Hypothalamus (tissue), 51 donors: ENCODE results near the gene GNG4.
A peak's percentile ranks its signal among the peaks of the same experiment; 100 is the strongest.
"Not testable (repeated sequence)": the region's sequence is repeated elsewhere in the genome, so short reads cannot be mapped to it uniquely, and the experiment has no call there.

Experiments used
- DNase-seq, 51 donors: peaks; one replicate each; lab custom pipeline; 2025; lab: John Stamatoyannopoulos, UW

The GNG4 gene

GRCh38 chr1:235546369-235547155 lies 103.0 kb downstream of the GNG4 start:
- DNase-seq = peak in 1 of 51 donors; percentile 2

GRCh38 chr1:235545292-235545930 lies 104.2 kb downstream of the GNG4 start:
- no peak for DNase-seq

GRCh38 chr1:235542845-235543244 lies 106.7 kb downstream of the GNG4 start:
- DNase-seq = not testable (repeated sequence)

- no peak for DNase-seq
These were observed 116.0 kb downstream of the GNG4 start for GRCh38 chr1:235533476-235534168.

GRCh38 chr1:235532360-235532759 lies 117.2 kb downstream of the GNG4 start:
- DNase-seq = no peak

- DNase-seq = no peak
These were observed 122.3 kb downstream of the GNG4 start for GRCh38 chr1:235527196-235527814.

GRCh38 chr1:235525314-235525713 lies 124.3 kb downstream of the GNG4 start:
- DNase-seq = no peak

- no peak for DNase-seq
These were observed 132.6 kb downstream of the GNG4 start for GRCh38 chr1:235516862-235517446.

- DNase-seq = no peak
These were observed 133.6 kb downstream of the GNG4 start for GRCh38 chr1:235515844-235516512.

- peak in 8 of 51 donors; percentile 2 to 43 (median 15) for DNase-seq
These were observed 135.9 kb downstream of the GNG4 start for GRCh38 chr1:235513495-235514366.

GRCh38 chr1:235511470-235512240 lies 137.9 kb downstream of the GNG4 start:
- no peak for DNase-seq

GRCh38 chr1:235510823-235511222 lies 138.8 kb downstream of the GNG4 start:
- DNase-seq = no peak

GRCh38 chr1:235507623-235508022 lies 142.0 kb downstream of the GNG4 start:
- no peak for DNase-seq

- peak; percentile 89 to 99 (median 99) for DNase-seq
These were observed 144.9 kb downstream of the GNG4 start for GRCh38 chr1:235504494-235505222.

- no peak for DNase-seq
These were observed 145.5 kb downstream of the GNG4 start, which contains the start of gene B3GALNT2 for GRCh38 chr1:235504122-235504493. Gene B3GALNT2, minus strand, starts transcription at chr1:235504452. Its CDS starts 200 bp downstream, at chr1:235504252.

- peak in 42 of 51 donors; percentile 3 to 78 (median 45) for DNase-seq
These were observed 146.0 kb downstream of the GNG4 start for GRCh38 chr1:235503403-235504121.
